A549 (cell line): Measurements from ENCODE around the gene DHRS7C. TPM values are rescaled to one million over a fixed set of nuclear protein-coding genes. Genes with fewer than 3 reads are reported as not detected.

Source experiments
- ATAC-seq, 2 experiments: fragments of 200-7000 bp in 1 of 2; fragments of >200 bp in 1 of 2; cut with Nextera tagmentation in 1 of 2; cut with Tn5 transposase in 1 of 2; 3 replicates each; pipeline versions ENCODE4 v1.8.0 to v1.9.1; 2018 to 2020; ENCODE audit warnings: mild to moderate bottlenecking in 1 of 2, moderate library complexity in 1 of 2
- CTCF ChIA-PET: fragments of 300-600 bp; sonication (Branson Sonifier 250); formaldehyde crosslinking; extraction: SDS; loops from one replicate; lab custom pipeline; 2021; ENCODE audit warnings: antibody characterized with exemption, inconsistent platforms; lab: Yijun Ruan, JAX
- POLR2A ChIA-PET: fragments of 350-600 bp; formaldehyde crosslinking; extraction: SDS; loops from one replicate; lab custom pipeline; 2021; ENCODE audit warnings: antibody characterized with exemption, inconsistent platforms; lab: Yijun Ruan, JAX
- DNase-seq, 2 experiments: peaks; one replicate each; pipeline versions ENCODE4 v3.0.0 to v3.0.0-alpha.2; 2011 to 2016; ENCODE audit warnings: low read depth in 1 of 2, low spot score in 1 of 2
- FAIRE-seq: peaks from 2 replicates; lab custom pipeline; 2011; peaks lifted over from hg19 to GRCh38; lab: Jason Lieb, UNC
- H3K27ac ChIP-seq, 2 experiments: fragments of >200 bp; sonication (Bioruptor Twin); formaldehyde crosslinking; 3 replicates each; pipeline ENCODE4 v1.5.1; 2016 to 2017
- H3K4me1 ChIP-seq: fragments of >200 bp; sonication (Bioruptor Twin); formaldehyde crosslinking; 3 replicates; pipeline ENCODE4 v1.6.1; 2016
- H3K4me2 ChIP-seq: fragments of >200 bp; sonication (Bioruptor Twin); formaldehyde crosslinking; 3 replicates; pipeline ENCODE4 v1.6.1; 2016
- H3K4me3 ChIP-seq: fragments of >200 bp; sonication (Bioruptor Twin); formaldehyde crosslinking; 3 replicates; pipeline ENCODE4 v1.5.1; 2016
- H3K9me3 ChIP-seq: fragments of >200 bp; sonication (Bioruptor Twin); formaldehyde crosslinking; 3 replicates; pipeline ENCODE4 v1.6.1; 2016
- CBX2 ChIP-seq: fragments of 200-600 bp; sonication (generic); IDR thresholded peaks from 2 replicates; pipeline ENCODE4 v1.6.1; 2016; ENCODE audit warnings: low read depth, mild to moderate bottlenecking, borderline replicate concordance
- CBX8 ChIP-seq: fragments of 200-600 bp; sonication (generic); IDR thresholded peaks from 2 replicates; pipeline ENCODE4 v1.6.1; 2016
- CHD4 ChIP-seq: fragments of 200-600 bp; sonication (generic); IDR thresholded peaks from 2 replicates; pipeline ENCODE4 v1.6.1; 2016; ENCODE audit warnings: antibody characterized with exemption, mild to moderate bottlenecking, borderline replicate concordance
- EP300 ChIP-seq, 2 experiments: fragments of >200 bp; sonication (Bioruptor Twin); formaldehyde crosslinking; IDR thresholded peaks; 2 replicates in 1 of 2; 3 replicates in 1 of 2; pipeline ENCODE4 v1.6.1; 2016 to 2017
- FOSB ChIP-seq: fragments of 250-450 bp; sonication (Bioruptor Pico); IDR thresholded peaks from 2 replicates; pipeline ENCODE4 v1.5.0; 2020; ENCODE audit warnings: mild to moderate bottlenecking, moderate library complexity
- FOSL2 ChIP-seq, 2 experiments: fragments of 450-650 bp in 1 of 2; fragments of >200 bp in 1 of 2; sonication (Bioruptor Twin) in 1 of 2; formaldehyde crosslinking; IDR thresholded peaks; 2 replicates each; pipeline versions ENCODE4 v1.5.0 to v1.6.1; 2016 to 2020; ENCODE audit warnings: mild to moderate bottlenecking in 1 of 2, moderate library complexity in 1 of 2
- GATA3 ChIP-seq: IDR thresholded peaks from 2 replicates; pipeline ENCODE4 v1.6.1; 2012; ENCODE audit warnings: borderline replicate concordance
- HEYL ChIP-seq: fragments of 250-450 bp; sonication (Bioruptor Pico); IDR thresholded peaks from 2 replicates; pipeline ENCODE4 v1.8.0; 2021; ENCODE audit warnings: mild to moderate bottlenecking, moderate library complexity
- JUN ChIP-seq, 2 experiments: fragments of >200 bp; sonication (Bioruptor Twin); formaldehyde crosslinking; IDR thresholded peaks; 2 replicates in 1 of 2; 3 replicates in 1 of 2; pipeline ENCODE4 v1.6.1; 2016 to 2017
- JUNB ChIP-seq: fragments of >200 bp; sonication (Bioruptor Twin); formaldehyde crosslinking; IDR thresholded peaks from 2 replicates; pipeline ENCODE4 v1.6.1; 2016
- KDM5A ChIP-seq: fragments of 200-600 bp; sonication (generic); IDR thresholded peaks from 2 replicates; pipeline ENCODE4 v1.6.1; 2016; ENCODE audit warnings: antibody characterized with exemption, mild to moderate bottlenecking
- POLR2AphosphoS2 ChIP-seq: conservative IDR thresholded peaks from 2 replicates; pipeline ENCODE4 v1.6.1; 2012; ENCODE audit warnings: low read length, improper control_type of control experiment, inconsistent platforms
- RAD21 ChIP-seq, 2 experiments: fragments of >200 bp in 1 of 2; sonication (Bioruptor Twin) in 1 of 2; formaldehyde crosslinking in 1 of 2; IDR thresholded peaks in 1 of 2; conservative IDR thresholded peaks in 1 of 2; 2 replicates in 1 of 2; 3 replicates in 1 of 2; pipeline ENCODE4 v1.6.1; 2012 to 2018; ENCODE audit warnings: inconsistent platforms in 1 of 2
- SREBF2 ChIP-seq: fragments of 450-650 bp; IDR thresholded peaks from 2 replicates; pipeline ENCODE4 v1.6.1; 2014; ENCODE audit warnings: mild to moderate bottlenecking, moderate library complexity
- TP53 ChIP-seq: fragments of 250-450 bp; sonication (Bioruptor Pico); IDR thresholded peaks from 2 replicates; pipeline ENCODE4 v1.5.0; 2021; ENCODE audit warnings: mild to moderate bottlenecking, moderate library complexity
- ZC3H11A ChIP-seq: fragments of 450-650 bp; IDR thresholded peaks from 2 replicates; pipeline ENCODE4 v1.6.1; 2014; ENCODE audit warnings: antibody characterized with exemption, mild to moderate bottlenecking
- ZFP36 ChIP-seq: fragments of 450-650 bp; IDR thresholded peaks from 2 replicates; pipeline ENCODE4 v1.6.1; 2014; ENCODE audit warnings: borderline replicate concordance; ENCODE audit not compliant: partially characterized antibody
- ZNF302 ChIP-seq: fragments of 250-450 bp; sonication (Bioruptor Pico); IDR thresholded peaks from 2 replicates; pipeline ENCODE4 v1.9.0; 2021; ENCODE audit warnings: inconsistent platforms, mild to moderate bottlenecking, moderate library complexity
- ZSCAN20 ChIP-seq: fragments of 250-450 bp; sonication (Bioruptor Pico); IDR thresholded peaks from 2 replicates; pipeline ENCODE4 v1.8.0; 2022; ENCODE audit warnings: mild to moderate bottlenecking, moderate library complexity
- WGBS: methylation state at CpG from one replicate; pipeline ENCODE4 v1.1.6; 2017; ENCODE audit errors: missing lambda C conversion rate; 5-methylcytosine and 5-hydroxymethylcytosine counted together
- polyA plus RNA-seq, 4 experiments: library from polyadenylated mRNA; depleted of rRNA in 3 of 4; stranded (reverse); fragments of >200 nt; fragmentation: RNase III in 1 of 4; extraction: RNeasy Plus Mini Kit Qiagen cat#74134 plus additional on column Dnase treatment in 1 of 4; gene quantifications; 2 replicates in 3 of 4; 3 replicates in 1 of 4; pipeline ENCODE4 v1.2.3, GENCODE V29; 2011 to 2017
- TF ChIP-seq, protein P1 (sequence below): fragments of 450-650 bp; IDR thresholded peaks from 2 replicates; pipeline ENCODE4 v1.6.1; 2014; ENCODE audit warnings: antibody characterized with exemption
- TF ChIP-seq, protein P2 (sequence below): fragments of >200 bp; sonication (Bioruptor Twin); formaldehyde crosslinking; IDR thresholded peaks from 2 replicates; pipeline ENCODE4 v1.6.1; 2016
- TF ChIP-seq, protein P3 (sequence below): IDR thresholded peaks from 2 replicates; pipeline ENCODE4 v1.6.1; 2012
- TF ChIP-seq, protein P4 (sequence below): IDR thresholded peaks from 2 replicates; pipeline ENCODE4 v1.6.1; 2012; ENCODE audit warnings: low read depth, borderline replicate concordance
- TF ChIP-seq, protein P5 (sequence below): fragments of >200 bp; sonication (Bioruptor Twin); formaldehyde crosslinking; IDR thresholded peaks from 3 replicates; pipeline ENCODE4 v1.5.1; 2016
- TF ChIP-seq, protein P6 (sequence below): fragments of 250-450 bp; sonication (Bioruptor Pico); IDR thresholded peaks from 2 replicates; pipeline ENCODE4 v1.5.0; 2021; ENCODE audit warnings: mild to moderate bottlenecking, moderate library complexity, borderline replicate concordance

Gene DHRS7C
- polyA plus RNA-seq, 2 of the 4 experiments (the other 2 are of a cell fraction), result not detected

DNA sequence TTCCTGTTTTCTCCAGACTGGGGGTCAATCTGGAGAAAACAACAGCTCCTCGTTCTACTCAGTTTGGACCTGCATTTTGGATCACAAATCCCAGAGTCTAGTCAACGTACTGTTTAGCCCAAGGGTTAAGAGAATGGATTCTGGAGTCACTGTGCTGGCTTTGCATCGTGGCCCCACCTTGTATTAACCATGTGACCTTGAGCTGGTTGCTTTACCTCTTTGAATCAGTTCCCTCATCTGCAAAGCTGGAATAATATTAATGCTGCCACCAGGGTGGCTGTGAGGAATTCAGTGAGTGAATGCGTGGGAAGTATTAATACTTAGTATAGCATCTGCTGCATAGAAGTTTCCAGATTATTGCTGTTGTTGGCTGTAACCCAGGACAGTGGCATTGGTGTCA is 11.3 kb upstream of the DHRS7C start:
- no peaks in the 10 kb centered on the region for H3K9me3 ChIP-seq
- no peak for FAIRE-seq
- peak; percentile 55 to 56 for DNase-seq
- 36% methylated on average over 4 of the region's 4 CpGs for WGBS
- peaks cover 15% of the 10 kb centered on the region for H3K4me1 ChIP-seq
- CTCF ChIA-PET, result interaction anchor here (0.9 to 2.5 kb wide), 17 partner anchors 9 to 225 kb away, joined by 3 to 12 read pairs (median 5); partner anchors contain the start of gene GLP2R
- TF ChIP-seq, protein P1, sequence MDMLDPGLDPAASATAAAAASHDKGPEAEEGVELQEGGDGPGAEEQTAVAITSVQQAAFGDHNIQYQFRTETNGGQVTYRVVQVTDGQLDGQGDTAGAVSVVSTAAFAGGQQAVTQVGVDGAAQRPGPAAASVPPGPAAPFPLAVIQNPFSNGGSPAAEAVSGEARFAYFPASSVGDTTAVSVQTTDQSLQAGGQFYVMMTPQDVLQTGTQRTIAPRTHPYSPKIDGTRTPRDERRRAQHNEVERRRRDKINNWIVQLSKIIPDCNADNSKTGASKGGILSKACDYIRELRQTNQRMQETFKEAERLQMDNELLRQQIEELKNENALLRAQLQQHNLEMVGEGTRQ, result peak; percentile 42; the same call in 1 of the 2 replicates
- TF ChIP-seq, protein P2, sequence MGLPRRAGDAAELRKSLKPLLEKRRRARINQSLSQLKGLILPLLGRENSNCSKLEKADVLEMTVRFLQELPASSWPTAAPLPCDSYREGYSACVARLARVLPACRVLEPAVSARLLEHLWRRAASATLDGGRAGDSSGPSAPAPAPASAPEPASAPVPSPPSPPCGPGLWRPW, result no peak
- TF ChIP-seq ZFP36 (no peak), TP53 (no peak), FOSB (no peak), ZC3H11A (no peak), CBX8 (no peak), RAD21 (conservative IDR thresholded peaks at IDR 0.05 in 1 of 2, IDR thresholded peaks at IDR 0.05 in 1 of 2) (no peak), GATA3 (no peak), POLR2AphosphoS2 (no peak), HEYL (CRISPR knock-in tag) (no peak), KDM5A (no peak), CBX2 (no peak), JUNB (no peak)
- TF ChIP-seq, protein P3, sequence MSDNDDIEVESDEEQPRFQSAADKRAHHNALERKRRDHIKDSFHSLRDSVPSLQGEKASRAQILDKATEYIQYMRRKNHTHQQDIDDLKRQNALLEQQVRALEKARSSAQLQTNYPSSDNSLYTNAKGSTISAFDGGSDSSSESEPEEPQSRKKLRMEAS, result no peak; the same call in 1 of the 2 replicates
- TF ChIP-seq, protein P4, sequence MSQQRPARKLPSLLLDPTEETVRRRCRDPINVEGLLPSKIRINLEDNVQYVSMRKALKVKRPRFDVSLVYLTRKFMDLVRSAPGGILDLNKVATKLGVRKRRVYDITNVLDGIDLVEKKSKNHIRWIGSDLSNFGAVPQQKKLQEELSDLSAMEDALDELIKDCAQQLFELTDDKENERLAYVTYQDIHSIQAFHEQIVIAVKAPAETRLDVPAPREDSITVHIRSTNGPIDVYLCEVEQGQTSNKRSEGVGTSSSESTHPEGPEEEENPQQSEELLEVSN, result peak; percentile 19; the same call in 1 of the 2 replicates
- TF ChIP-seq, all 56 proteins: peak for 2
- H3K4me3 ChIP-seq, result peak overlapping the region; percentile 10; the same call in 1 of the 3 replicates
- H3K4me2 ChIP-seq, result peak overlapping the region; percentile 68
- peak; percentile 71 to 73 for ATAC-seq
- POLR2A ChIA-PET, result interaction anchor here (1.0 to 1.7 kb wide), 3 partner anchors 33 to 40 kb away, joined by 3 to 11 read pairs (median 11); no protein-coding TSS in a partner anchor
- H3K27ac ChIP-seq, result peak overlapping the region; percentile 89 to 90

DNA sequence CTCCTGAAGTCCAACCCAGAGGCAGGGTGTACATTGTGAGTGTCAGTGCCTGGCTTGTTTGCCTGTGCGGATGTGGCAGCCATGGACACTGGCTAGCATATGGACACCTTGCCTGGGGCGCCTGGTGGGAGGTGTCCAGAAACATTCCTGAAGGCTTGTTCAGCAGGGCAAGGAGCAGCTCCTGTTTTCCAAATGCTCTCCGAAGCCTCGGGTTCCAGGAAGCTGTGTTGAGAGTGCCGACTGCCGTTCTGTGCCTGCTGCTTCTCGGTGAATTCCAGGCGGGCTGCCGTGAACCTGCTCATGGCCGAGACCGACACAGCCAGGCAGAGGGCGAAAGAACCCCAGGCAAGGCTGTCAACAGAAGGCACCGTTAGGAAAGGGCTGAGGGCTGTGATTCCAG is 10.9 kb upstream of the DHRS7C start:
- peak overlapping the region; percentile 89 to 90 for H3K27ac ChIP-seq
- WGBS, result 11% methylated on average over 13 of the region's 13 CpGs
- peak overlapping the region; percentile 10; the same call in 1 of the 3 replicates for H3K4me3 ChIP-seq
- DNase-seq (peak; percentile 70 to 90), FAIRE-seq (no peak), ATAC-seq (peak; percentile 89 to 92)
- peaks cover 15% of the 10 kb centered on the region for H3K4me1 ChIP-seq
- POLR2A ChIA-PET, result interaction anchor here (0.7 to 1.7 kb wide), 4 partner anchors 24 to 40 kb away, joined by 3 to 11 read pairs (median 7); no protein-coding TSS in a partner anchor
- CTCF ChIA-PET, result interaction anchor here (0.9 to 2.5 kb wide), 17 partner anchors 8 to 225 kb away, joined by 3 to 12 read pairs (median 5); partner anchors contain the start of gene GLP2R
- H3K4me2 ChIP-seq, result peak overlapping the region; percentile 68
- TF ChIP-seq, protein P5, sequence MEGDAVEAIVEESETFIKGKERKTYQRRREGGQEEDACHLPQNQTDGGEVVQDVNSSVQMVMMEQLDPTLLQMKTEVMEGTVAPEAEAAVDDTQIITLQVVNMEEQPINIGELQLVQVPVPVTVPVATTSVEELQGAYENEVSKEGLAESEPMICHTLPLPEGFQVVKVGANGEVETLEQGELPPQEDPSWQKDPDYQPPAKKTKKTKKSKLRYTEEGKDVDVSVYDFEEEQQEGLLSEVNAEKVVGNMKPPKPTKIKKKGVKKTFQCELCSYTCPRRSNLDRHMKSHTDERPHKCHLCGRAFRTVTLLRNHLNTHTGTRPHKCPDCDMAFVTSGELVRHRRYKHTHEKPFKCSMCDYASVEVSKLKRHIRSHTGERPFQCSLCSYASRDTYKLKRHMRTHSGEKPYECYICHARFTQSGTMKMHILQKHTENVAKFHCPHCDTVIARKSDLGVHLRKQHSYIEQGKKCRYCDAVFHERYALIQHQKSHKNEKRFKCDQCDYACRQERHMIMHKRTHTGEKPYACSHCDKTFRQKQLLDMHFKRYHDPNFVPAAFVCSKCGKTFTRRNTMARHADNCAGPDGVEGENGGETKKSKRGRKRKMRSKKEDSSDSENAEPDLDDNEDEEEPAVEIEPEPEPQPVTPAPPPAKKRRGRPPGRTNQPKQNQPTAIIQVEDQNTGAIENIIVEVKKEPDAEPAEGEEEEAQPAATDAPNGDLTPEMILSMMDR, result peak; percentile 18; the same call in 1 of the 3 replicates
- TF ChIP-seq CHD4, result no peak
- TF ChIP-seq ZNF302 (CRISPR knock-in tag), result 0 out of 2 replicates have a peak, but pooled peaks have one; percentile 27
- no peak for TF ChIP-seq EP300 (IDR thresholded peaks at IDR 0.05)
- TF ChIP-seq, protein P1, result no peak
- TF ChIP-seq, protein P3, result peak; percentile 76
- no peak for TF ChIP-seq SREBF2
- TF ChIP-seq GATA3, result peak; percentile 51; the same call in 1 of the 2 replicates
- TF ChIP-seq, protein P4, result peak; percentile 62; the same call in 1 of the 2 replicates
- TF ChIP-seq, protein P6, sequence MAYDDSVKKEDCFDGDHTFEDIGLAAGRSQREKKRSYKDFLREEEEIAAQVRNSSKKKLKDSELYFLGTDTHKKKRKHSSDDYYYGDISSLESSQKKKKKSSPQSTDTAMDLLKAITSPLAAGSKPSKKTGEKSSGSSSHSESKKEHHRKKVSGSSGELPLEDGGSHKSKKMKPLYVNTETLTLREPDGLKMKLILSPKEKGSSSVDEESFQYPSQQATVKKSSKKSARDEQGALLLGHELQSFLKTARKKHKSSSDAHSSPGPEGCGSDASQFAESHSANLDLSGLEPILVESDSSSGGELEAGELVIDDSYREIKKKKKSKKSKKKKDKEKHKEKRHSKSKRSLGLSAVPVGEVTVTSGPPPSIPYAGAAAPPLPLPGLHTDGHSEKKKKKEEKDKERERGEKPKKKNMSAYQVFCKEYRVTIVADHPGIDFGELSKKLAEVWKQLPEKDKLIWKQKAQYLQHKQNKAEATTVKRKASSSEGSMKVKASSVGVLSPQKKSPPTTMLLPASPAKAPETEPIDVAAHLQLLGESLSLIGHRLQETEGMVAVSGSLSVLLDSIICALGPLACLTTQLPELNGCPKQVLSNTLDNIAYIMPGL (CRISPR knock-in tag), result no peak
- no peak for TF ChIP-seq KDM5A
- TF ChIP-seq FOSL2 (IDR thresholded peaks at IDR 0.05), result no peak
- TF ChIP-seq FOSL2 (CRISPR knock-in tag; IDR thresholded peaks at IDR 0.05), result peak; percentile 77
- TF ChIP-seq RAD21 (conservative IDR thresholded peaks at IDR 0.05 in 1 of 2, IDR thresholded peaks at IDR 0.05 in 1 of 2), result peak; percentile 35 to 48; a peak in 4 of 5 replicates
- peak; percentile 1; the same call in 1 of the 2 replicates for TF ChIP-seq HEYL (CRISPR knock-in tag)
- TF ChIP-seq ZSCAN20 (CRISPR knock-in tag), result no peak
- TF ChIP-seq JUN (IDR thresholded peaks at IDR 0.05), result peak in 1 of 2 experiments; percentile 52; a peak in 2 of 5 replicates
- no peaks in the 10 kb centered on the region for H3K9me3 ChIP-seq
